Dermis blood vessel endothelial cell (primary cell): ENCODE data around the gene SCAF4. TPM values are rescaled to one million over a fixed set of nuclear protein-coding genes. Genes with fewer than 3 reads are reported as not detected.
A peak's percentile ranks its signal among the peaks of the same experiment; 100 is the strongest.

Experiments
- DNase-seq: peaks from one replicate; pipeline ENCODE4 v3.0.0; 2010
- total RNA-seq: library from RNA; depleted of rRNA; stranded (reverse); fragments of >200 nt; gene quantifications from 2 replicates; pipeline ENCODE4 v1.2.3, GENCODE V29; 2014

Gene SCAF4
- total RNA-seq, 1 donor from 2014 or later = 5.3 TPM

GRCh38 chr21:31629972-31630711 is 101.8 kb downstream of the SCAF4 start:
- DNase-seq = peak; percentile 95

- DNase-seq = no peak
Measured at GRCh38 chr21:31624961-31625491, 106.9 kb downstream of the SCAF4 start.

- no peak for DNase-seq
Measured at GRCh38 chr21:31624181-31624580, 107.7 kb downstream of the SCAF4 start.

GRCh38 chr21:31623664-31624063 is 108.3 kb downstream of the SCAF4 start:
- DNase-seq = peak; percentile 26

GRCh38 chr21:31622397-31622796 is 109.5 kb downstream of the SCAF4 start:
- no peak for DNase-seq

Other genes with a start within 250 kb of the SCAF4 start
- 236 and 279 TPM in 2 replicates for gene SOD1, start 72.4 kb downstream of the SCAF4 start, total RNA-seq
- gene HUNK, start 140.9 kb upstream of the SCAF4 start, total RNA-seq = under 0.01 and 0.05 TPM in 2 replicates